RCC 7860 (cell line): Measurements from ENCODE around the gene PAN3.

ENCODE experiments used
- DNase-seq: peaks from one replicate; pipeline ENCODE4 v3.0.0-alpha.2; 2015; ENCODE audit warnings: low spot score
- FAIRE-seq: peaks from 2 replicates; lab custom pipeline; 2012; peaks lifted over from hg19 to GRCh38; lab: Jason Lieb, UNC

The PAN3 gene

DNA sequence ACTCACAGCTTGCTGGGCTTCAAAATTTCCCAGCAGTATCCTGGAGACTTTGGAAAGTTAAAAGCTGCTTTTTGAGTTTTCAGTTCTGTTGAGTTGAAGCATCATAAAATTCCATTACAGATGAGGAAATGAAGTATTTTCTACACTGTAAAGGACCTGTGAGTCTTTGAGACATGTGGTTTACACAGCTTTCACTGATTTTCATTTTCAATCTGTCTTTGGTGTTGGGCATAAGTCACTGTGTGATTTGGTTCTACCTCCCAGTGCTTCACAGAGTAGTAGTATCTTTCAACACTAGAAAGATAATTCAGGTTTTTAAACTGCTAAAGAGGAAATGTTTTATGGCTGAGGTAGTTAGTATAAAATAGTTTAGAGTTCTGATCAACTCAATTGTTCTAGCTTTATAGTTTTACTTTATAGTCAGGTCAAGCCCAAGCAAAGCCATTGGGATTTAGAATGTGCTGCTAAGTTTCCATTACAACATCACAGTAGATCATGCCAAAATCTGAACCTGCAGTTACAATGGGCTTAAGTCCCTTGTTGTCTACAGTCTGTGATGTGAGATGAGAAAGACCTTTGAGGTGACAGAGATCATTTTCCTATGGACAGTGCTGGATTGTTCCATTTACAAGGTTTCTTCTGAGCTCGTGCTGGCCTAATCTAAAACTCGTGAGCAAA, 195.0 kb downstream of the PAN3 start:
- DNase-seq (no peak), FAIRE-seq (no peak)

GRCh38 chr13:28336193-28336657, 197.9 kb downstream of the PAN3 start:
- FAIRE-seq = no peak
- DNase-seq = no peak

DNA sequence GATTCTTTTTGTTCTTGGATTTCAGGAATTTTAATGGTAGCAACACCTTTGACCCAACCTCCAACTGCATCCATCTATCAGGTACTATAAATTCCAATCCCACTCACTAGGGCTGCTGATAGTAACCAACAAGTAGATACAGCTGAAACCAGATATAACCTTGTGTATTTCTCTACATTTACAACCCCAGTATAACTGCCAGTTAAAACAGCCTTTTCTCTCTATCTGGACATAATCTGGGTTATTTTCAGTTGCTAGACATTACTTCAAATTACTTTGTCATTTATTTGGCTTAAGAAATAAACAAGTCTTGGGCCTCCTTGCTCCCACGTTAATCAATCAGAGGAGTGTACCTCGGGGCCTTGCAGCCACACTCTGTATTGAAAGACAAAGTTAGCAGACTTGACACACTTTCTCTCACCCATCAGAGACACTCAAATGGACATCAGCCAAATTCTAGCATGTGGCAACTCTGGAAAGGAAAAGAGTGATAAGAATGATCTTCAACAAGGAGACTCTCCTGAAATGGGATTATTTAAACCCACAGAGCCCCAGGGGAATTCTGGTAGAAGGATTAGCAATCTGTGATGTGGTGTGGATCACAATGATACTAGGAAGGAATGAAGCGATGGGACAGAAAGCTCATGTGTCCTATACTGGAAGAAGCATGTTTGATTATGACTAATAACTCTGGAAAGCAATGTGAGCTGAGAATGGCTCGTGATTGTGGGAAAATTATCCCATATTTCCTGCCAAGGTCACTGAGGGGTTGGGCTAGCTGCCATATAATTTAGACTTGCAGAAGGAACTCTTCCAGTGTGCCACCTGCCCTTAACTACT, 199.0 kb downstream of the PAN3 start:
- DNase-seq (no peak), FAIRE-seq (no peak)

- DNase-seq (no peak), FAIRE-seq (no peak)
Observed at GRCh38 chr13:28338006-28338574, 199.7 kb downstream of the PAN3 start.

DNA sequence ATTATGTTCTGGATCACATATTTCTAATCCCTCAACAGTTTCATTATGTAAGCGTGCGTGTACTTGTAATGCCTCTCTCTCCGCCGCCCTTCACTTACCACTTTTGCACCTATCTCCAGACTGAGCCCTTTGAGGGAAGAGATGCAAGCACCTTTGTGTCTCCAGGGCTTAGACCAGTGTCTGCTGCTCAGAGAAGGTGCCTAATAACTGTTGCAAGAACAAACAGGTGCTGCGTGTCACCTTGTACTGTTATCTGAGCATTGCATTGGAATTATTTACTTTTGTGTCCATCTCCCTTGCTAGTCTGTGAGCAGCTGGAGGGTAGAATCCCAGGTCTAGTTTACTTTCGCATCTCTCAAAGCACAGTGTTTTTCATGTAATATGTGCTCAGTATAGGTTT, 200.4 kb downstream of the PAN3 start:
- DNase-seq = no peak
- no peak for FAIRE-seq

- FAIRE-seq (no peak), DNase-seq (no peak)
Observed at GRCh38 chr13:28339419-28339818, 201.1 kb downstream of the PAN3 start.

- FAIRE-seq (no peak), DNase-seq (no peak)
Observed at GRCh38 chr13:28340272-28340793, 202.0 kb downstream of the PAN3 start.

GRCh38 chr13:28342251-28342650, 203.9 kb downstream of the PAN3 start:
- no peak for FAIRE-seq

DNA sequence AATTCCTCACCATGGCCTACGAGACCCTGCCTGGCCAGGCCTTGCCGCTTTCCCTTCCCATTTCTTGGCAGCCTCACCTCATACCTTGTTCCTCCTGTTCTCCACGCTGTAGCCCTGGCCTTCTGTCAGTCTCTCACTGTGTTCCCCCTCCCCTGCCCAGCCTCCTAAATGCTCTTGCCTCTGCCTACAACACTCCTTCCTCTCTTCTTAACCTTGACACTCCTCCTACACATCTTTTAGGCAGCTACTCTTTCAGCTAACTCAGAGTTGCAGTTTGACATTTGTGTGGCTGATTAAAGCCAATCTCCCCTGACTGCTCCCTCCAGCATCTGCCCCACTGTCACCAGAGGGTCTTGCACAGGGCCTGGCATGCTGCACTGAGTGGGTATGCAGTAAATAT, 205.8 kb downstream of the PAN3 start:
- FAIRE-seq = no peak
- no peak for DNase-seq

More at GRCh38 chr13:28342251-28342650, 203.9 kb downstream of the PAN3 start:
- DNase-seq = no peak
